Cardiac fibroblast (primary cell): ENCODE data around the gene COL23A1.

Source experiments
- DNase-seq, 2 donors: peaks; one replicate each; pipeline versions ENCODE4 v3.0.0 to v3.0.0-alpha.2; 2010; ENCODE audit warnings: low read depth in 2 of 2
- H3K4me3 ChIP-seq, 2 donors: replicated peaks in 1 of 2; 1 replicate in 1 of 2; 2 replicates in 1 of 2; pipeline ENCODE4 v1.5.1; 2011; ENCODE audit warnings: low read depth in 2 of 2, low read length in 2 of 2, mild to moderate bottlenecking in 2 of 2, moderate library complexity in 1 of 2
- CTCF ChIP-seq: IDR thresholded peaks from one replicate; pipeline ENCODE4 v1.5.1; 2011; ENCODE audit warnings: low read depth, mild to moderate bottlenecking, low read length, inconsistent platforms

The COL23A1 gene

DNA sequence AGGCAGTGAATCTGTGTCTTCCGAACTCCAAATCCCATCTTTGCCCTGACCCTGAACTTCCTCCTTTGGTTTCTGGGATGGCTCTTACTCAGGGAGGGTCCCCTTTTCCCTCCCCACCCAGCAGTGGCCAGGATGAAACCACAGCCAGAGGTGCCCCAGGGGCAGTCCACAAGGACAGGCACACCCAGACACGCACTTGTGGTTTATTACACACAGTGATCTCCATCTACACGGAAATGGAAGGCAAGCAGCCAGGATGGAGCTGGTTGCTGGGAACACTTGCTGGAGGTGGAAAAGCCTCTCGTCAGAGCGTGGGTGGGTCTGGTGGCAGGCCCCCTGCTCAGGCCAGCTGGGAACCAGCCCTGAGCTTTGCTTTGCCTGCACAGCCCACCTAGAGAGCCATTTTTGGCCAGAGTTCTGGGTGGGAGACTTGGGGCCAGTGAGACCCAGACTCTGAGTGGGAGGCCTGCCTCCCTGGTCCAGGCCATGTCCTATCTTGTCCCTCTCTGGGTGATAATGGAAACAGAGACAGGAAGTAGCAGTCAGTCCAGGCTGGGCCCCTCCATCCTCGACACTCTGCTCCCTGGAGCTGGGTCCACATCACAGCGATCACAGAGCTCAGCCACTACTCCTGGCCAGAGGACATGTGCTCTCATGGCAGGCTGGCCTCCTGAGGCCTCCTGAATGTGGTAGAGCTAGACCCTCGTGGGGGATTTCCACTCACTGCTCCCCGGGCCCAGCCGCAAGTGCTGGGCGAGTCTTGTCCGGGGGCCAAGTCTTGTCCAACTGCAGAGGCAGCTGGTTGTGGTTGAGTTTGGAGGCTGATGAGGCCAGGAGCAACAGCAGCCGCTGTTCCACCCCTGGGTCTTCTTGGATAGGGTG, 352.5 kb downstream of the COL23A1 start:
- peak in 1 of 2 donors; percentile 27 for DNase-seq
- no peak overlapping the region for H3K4me3 ChIP-seq
- no peak for TF ChIP-seq CTCF

- no peak for DNase-seq
- H3K4me3 ChIP-seq, result no peak overlapping the region
- TF ChIP-seq CTCF, result no peak
Measured at GRCh38 chr5:178236679-178237078, 353.5 kb downstream of the COL23A1 start.

- DNase-seq, result no peak
- H3K4me3 ChIP-seq, result no peak overlapping the region
- TF ChIP-seq CTCF, result no peak
Measured at GRCh38 chr5:178236126-178236525, 354.1 kb downstream of the COL23A1 start.

DNA sequence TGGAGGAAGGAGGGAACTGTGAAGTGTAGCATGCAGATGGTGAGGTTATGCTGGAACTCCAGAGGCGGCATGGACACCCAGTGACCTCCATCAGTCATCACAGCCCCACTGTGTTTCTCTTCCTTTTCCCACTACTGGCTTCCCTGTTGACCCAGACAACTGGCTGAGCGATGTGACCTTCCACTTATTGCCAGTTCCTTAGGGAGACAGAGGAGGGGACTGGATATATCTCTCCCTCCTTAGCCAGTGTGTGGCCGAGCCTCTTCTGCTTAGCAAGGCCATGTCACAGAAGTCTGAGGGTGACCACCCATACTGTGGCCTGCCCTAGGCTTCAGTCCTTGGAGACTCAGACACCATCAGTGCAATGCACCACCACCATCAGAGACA, 354.6 kb downstream of the COL23A1 start:
- no peak for DNase-seq
- no peak overlapping the region for H3K4me3 ChIP-seq
- TF ChIP-seq CTCF, result no peak

- peak; percentile 68 to 69 for DNase-seq
- no peak overlapping the region for H3K4me3 ChIP-seq
- TF ChIP-seq CTCF, result peak; percentile 79
Measured at GRCh38 chr5:178234750-178235587, 355.2 kb downstream of the COL23A1 start.

- TF ChIP-seq CTCF, result no peak
- no peak for DNase-seq
- H3K4me3 ChIP-seq, result no peak overlapping the region
Measured at GRCh38 chr5:178234121-178234749, 356.0 kb downstream of the COL23A1 start.
